ENCODE results near the gene DGCR6L.
"Not testable (repeated sequence)": the region's sequence is repeated elsewhere in the genome, so short reads cannot be mapped to it uniquely, and the experiment has no call there.

The DGCR6L gene

DNA sequence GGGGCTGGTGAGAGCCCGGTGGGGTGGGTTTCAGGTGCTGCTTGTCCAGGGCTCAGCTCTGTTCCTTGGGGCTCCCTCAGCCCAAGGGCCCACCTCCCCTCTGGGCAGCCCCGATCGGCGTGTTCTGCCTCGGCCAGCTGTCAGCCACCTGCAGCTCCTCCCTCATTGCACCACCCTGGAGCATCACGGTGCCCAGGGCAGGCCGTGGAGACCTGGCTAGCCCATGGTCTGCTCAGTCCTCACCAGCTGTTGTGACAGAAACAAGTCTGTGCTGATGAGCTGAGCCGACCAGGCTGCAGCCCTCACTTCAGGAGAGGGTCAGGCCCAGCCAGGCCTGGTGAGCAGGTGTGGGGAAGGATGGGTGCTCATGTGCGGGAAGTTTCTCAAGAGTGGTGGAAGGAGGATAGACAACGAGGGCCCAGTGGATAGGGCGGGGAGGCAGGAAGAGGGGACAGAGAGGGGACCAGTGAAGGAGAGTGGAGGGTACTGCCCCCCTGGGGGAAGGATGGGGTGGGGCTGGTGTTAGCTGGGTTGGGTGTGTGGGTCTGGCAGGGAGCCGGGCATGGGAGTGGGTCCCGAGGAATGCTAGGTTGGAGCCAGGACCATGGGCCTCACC lies 35.3 kb downstream of the DGCR6L start:
- no peak for DNase-seq (ENCODE audit: low read depth)
- TF ChIP-seq, protein P1, sequence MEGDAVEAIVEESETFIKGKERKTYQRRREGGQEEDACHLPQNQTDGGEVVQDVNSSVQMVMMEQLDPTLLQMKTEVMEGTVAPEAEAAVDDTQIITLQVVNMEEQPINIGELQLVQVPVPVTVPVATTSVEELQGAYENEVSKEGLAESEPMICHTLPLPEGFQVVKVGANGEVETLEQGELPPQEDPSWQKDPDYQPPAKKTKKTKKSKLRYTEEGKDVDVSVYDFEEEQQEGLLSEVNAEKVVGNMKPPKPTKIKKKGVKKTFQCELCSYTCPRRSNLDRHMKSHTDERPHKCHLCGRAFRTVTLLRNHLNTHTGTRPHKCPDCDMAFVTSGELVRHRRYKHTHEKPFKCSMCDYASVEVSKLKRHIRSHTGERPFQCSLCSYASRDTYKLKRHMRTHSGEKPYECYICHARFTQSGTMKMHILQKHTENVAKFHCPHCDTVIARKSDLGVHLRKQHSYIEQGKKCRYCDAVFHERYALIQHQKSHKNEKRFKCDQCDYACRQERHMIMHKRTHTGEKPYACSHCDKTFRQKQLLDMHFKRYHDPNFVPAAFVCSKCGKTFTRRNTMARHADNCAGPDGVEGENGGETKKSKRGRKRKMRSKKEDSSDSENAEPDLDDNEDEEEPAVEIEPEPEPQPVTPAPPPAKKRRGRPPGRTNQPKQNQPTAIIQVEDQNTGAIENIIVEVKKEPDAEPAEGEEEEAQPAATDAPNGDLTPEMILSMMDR (IDR thresholded peaks at IDR 0.05; ENCODE audit: control insufficient read depth, extremely low read depth, insufficient read depth), result no peak
- no peak overlapping the region for H3K4me3 ChIP-seq (ENCODE audit: low read depth, low read length)

DNA sequence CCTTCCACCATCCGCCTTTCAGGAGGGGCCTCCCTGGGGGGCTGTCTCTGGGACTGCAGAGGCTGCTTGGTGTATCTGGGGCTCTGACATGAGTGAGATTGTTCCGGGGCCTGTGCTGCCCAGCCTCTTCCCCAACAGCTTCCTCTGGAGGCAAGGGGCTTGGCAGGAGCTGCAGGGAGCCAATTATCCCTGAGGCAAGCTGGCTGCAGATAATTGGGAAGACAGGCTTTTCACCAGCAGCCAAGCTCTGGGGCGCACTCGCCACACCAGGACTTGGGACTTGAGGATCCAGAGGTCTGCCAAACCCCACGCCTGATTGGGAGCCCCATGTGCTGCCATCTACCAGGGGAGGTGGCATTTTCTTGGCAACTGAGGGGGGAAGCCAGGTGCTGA lies 36.2 kb downstream of the DGCR6L start:
- no peak for DNase-seq (ENCODE audit: low read depth)
- TF ChIP-seq, protein P1 (IDR thresholded peaks at IDR 0.05; ENCODE audit: control insufficient read depth, extremely low read depth, insufficient read depth), result no peak
- no peak overlapping the region for H3K4me3 ChIP-seq (ENCODE audit: low read depth, low read length)

DNA sequence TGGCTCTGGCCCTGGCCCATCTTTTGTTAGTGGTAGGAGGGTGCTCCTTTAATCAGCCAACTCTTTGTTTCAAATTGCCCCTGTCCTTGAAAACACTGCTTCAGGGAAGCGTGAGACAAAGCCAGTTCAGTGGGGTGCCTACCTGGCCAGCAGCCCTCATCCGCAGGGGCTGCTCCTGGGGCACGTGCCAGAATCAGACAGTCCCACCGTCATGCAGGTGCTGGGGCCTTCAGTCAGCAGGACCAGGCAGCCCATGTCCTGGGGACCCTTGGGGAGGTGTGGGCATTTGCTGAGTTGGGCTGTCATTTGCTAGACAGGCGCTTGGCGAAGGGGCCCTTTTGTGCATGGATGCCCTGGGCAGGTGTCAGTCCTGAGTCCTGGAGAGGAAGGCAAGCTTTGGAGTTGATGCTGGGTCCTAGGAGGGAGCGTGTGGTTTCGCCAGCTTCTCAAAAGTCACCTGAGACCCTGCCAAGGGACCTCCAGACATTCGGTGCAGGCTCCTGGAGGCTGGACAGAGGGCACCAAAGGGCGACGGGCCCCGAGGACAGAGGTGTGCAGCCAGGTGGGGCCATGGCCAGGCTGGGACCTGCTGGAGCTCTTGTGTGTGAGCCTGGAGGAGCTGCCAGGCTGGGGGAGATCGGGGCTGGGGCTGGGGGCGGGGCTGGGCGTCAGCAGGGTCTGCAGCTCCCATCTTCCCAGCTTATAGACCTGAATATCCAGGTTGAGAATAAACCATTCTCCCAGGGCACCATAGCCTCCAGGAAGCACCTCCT lies 36.8 kb downstream of the DGCR6L start:
- TF ChIP-seq, protein P1 (IDR thresholded peaks at IDR 0.05; ENCODE audit: control insufficient read depth, extremely low read depth, insufficient read depth), result no peak
- no peak for DNase-seq (ENCODE audit: low read depth)
- H3K4me3 ChIP-seq (ENCODE audit: low read depth, low read length), result no peak overlapping the region

DNA sequence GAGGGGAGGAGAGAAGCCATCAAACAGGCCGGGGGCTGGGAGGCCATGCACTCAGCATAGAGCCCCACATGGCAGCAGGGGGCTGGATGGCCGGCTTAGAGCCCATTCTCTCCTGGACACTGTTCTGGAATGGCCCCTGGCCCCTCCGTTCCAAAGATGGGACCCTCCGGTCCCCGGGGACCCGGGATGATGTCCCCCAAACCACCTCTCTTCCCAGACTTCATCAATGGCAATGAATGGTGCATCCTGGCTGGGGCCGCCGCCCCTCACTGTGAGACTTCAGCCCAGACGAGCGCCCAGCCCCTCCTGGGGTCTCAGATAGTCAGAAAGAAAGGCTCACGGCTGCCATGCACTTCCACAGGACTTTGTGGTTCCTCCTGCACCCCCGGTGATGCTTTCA lies 38.0 kb downstream of the DGCR6L start:
- DNase-seq (ENCODE audit: low read depth), result no peak
- H3K4me3 ChIP-seq (ENCODE audit: low read depth, low read length), result no peak overlapping the region
- TF ChIP-seq, protein P1 (IDR thresholded peaks at IDR 0.05; ENCODE audit: control insufficient read depth, extremely low read depth, insufficient read depth), result no peak

DNA sequence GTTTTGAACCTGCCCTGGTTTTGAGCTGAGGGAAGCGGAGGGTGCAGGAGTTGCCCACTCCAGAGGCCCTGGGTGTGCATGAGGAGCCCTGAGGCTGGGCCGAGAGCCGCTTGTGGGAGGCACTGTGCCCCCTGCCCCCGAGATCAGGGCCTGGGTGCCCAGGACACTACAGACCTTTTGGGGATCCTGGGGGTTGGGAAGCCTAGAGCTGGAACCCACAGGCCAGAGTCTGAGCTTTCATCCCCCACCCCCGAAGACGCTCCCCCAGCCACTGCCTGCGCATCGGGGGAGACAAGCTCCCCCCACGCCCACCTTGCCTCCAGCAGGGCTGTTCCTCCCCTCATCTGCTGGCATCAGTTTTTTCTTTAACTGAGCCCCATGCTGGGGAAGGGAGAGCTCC lies 38.4 kb downstream of the DGCR6L start:
- H3K4me3 ChIP-seq (ENCODE audit: low read depth, low read length); DNase-seq (ENCODE audit: low read depth): not testable (repeated sequence)

DNA sequence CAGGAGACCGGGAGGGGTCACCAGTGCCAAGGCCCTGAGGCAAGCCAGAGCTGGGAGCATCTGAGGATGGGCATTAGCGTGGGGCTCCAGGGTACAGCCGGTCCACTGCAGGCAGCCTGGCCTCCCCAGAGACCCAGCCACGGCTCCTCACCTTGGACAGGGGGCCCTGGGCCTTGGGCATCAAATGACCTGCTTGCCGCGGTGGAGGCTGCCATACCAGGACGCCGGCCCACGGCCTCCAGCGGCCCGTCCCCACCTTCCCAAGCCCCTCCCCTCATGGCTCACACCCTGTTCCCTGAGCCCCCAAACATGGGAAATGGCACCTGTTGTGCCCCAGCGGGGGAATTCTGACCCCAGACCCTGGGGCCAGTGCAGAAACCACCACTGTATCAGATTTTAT lies 39.0 kb downstream of the DGCR6L start:
- H3K4me3 ChIP-seq (ENCODE audit: low read depth, low read length), result no peak overlapping the region
- TF ChIP-seq, protein P1 (IDR thresholded peaks at IDR 0.05; ENCODE audit: control insufficient read depth, extremely low read depth, insufficient read depth), result no peak
- no peak for DNase-seq (ENCODE audit: low read depth)

DNA sequence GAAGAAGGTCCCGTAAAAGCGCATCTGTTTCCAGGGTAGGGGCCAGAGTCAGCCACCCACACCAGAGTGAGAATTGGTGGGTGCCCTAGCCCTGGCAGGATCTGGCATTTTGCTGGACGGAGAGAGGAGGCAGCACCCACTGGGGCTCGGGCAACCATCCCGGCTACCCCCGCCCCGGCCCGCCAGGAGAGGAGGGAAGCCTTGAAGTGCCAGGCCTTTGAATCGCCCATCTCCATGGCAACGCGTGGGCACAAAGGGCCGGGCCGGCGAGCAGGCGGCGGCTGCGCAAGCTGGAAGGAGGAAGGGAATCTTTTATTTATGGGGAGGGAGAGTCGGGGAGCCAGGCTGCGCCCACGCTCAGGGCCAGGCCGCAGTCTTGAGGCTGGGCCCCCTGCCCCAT lies 39.7 kb downstream of the DGCR6L start:
- H3K4me3 ChIP-seq (ENCODE audit: low read depth, low read length); DNase-seq (ENCODE audit: low read depth): not testable (repeated sequence)

DNA sequence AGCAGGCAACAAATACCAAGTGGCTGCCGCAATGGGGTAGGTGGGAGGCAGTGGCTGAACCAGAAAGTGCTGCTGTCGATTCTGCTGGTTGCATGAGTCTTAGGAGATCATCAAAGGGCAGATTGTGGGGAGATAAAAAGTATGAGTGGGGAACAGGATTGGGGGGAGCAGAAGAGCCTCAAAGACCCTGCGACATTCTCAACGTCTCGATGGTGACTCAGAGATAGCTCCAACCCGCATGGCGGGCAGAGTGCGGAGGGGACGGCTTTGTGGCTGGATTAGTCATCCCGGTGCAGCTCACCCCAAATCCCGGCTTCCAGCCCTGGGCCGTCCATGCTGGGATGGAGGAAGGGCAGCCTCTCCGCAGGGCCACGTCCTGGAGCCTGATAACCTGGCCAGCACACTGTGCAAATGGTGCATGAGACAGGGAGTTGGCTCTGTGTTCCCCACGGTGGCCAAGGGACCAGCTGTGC lies 40.2 kb downstream of the DGCR6L start:
- DNase-seq (ENCODE audit: low read depth), result no peak
- TF ChIP-seq, protein P1 (IDR thresholded peaks at IDR 0.05; ENCODE audit: control insufficient read depth, extremely low read depth, insufficient read depth), result no peak
- H3K4me3 ChIP-seq (ENCODE audit: low read depth, low read length), result no peak overlapping the region

DNA sequence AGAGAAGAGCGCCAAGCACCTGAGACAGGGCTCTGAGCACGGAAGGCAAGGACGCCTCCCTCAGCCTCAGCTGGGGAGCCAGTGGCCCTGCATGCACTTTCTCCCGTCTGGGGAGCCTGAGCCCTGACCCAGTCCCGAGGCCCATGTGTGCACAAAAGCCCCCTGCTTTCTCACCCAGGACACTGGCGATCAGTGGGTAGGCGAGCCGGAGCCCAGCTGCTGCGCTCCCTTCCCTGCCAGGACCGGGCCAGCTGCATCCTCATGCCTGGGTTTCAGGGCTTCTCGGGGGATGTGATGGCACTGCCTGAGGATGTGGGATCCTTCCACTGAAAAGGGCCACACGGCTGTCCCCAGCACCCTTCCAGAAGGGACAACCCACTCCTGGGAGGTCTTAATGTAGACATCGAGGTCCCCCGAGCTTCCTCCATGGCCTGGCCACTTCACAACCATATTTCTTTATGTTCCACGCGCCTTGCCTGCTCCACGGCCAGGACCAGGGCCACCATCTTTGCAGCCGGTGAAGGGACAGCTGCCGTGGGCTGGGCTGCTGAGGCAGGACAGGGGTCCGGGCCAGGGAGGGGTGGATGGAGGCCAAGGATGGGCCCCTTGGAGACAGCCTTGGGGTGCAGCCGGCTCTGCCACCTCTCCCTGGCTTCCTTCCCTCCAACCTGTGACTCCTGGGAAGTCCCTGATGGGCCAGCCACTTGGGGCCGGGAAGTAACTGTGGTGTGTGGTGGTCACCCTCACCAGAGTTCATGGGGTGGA lies 41.0 kb downstream of the DGCR6L start:
- not testable (repeated sequence) for DNase-seq (ENCODE audit: low read depth); H3K4me3 ChIP-seq (ENCODE audit: low read depth, low read length)

DNA sequence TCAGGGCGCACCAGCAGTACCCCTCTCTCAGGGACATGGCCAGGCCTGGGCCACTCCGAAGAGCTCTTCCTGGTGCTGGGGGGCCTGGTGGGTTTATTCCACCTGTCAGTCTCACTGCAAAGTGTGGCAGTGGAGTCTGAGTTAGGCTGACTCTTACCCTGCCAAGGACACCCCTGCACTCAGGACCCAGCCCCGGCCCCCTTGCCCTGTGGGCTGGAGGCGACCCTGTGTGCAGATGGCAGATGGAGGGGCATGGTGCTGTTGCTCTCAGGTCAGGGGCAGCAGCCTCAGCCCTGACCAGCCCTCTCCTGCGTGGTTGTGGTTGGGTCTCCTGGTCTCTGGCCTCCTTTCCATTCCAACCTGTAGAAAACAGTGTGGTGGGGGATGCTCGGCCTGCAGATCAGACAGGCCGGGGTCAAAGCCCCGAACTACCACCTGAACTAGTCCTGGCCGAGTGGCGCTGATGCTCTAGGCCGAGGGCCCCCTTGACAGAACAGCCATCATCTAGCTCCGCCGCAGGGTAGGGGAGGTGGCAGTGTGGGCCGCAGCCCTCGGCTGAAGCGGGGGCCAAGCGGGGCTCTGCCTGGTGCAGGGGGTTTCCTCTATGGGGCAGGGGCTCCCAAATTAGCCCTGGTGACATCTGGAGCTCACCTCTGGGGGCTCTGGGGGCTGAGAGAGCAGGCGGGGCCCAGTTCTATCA lies 41.8 kb downstream of the DGCR6L start:
- H3K4me3 ChIP-seq (ENCODE audit: low read depth, low read length); DNase-seq (ENCODE audit: low read depth): not testable (repeated sequence)
